B cell (primary cell): ENCODE measurements around the gene ASTN2. TPM values are rescaled to one million over a fixed set of nuclear protein-coding genes. Genes with fewer than 3 reads are reported as not detected.

Source experiments
- ATAC-seq: fragments of 200-7000 bp; cut with Tn5 transposase; one replicate; pipeline ENCODE4 v1.10.0; 2021; ENCODE audit warnings: low read depth, mild to moderate bottlenecking, moderate number of reproducible peaks, moderate library complexity
- CTCF ChIA-PET: fragments of 350-600 bp; sonication (Branson Sonifier 250); formaldehyde crosslinking; loops from one replicate; lab custom pipeline; 2021; ENCODE audit warnings: antibody characterized with exemption, inconsistent platforms; lab: Charles Lee
- POLR2A ChIA-PET: fragments of 350-600 bp; sonication (Branson Sonifier 250); formaldehyde crosslinking; loops from one replicate; lab custom pipeline; 2021; ENCODE audit warnings: antibody characterized with exemption; lab: Charles Lee
- DNase-seq: peaks from one replicate; pipeline ENCODE4 v3.0.0; 2013
- H2AFZ ChIP-seq: 2 replicates; pipeline ENCODE4 v1.6.1; 2012; ENCODE audit warnings: mild to moderate bottlenecking, low read depth, low read length; ENCODE audit not compliant: insufficient read depth, poor library complexity, severe bottlenecking
- H3K27ac ChIP-seq, 2 donors: 1 replicate in 1 of 2; 2 replicates in 1 of 2; pipeline ENCODE4 v1.5.1; 2012 to 2013; ENCODE audit warnings: low read length in 2 of 2, mild to moderate bottlenecking in 2 of 2, moderate library complexity in 1 of 2
- H3K27me3 ChIP-seq, 4 experiments: fragments of 200-600 bp in 1 of 4; sonication (generic) in 1 of 4; replicated peaks in 1 of 4; 1 replicate in 2 of 4; 2 replicates in 2 of 4; pipeline versions ENCODE4 v1.6.1 to v1.7.0; 2013 to 2016; ENCODE audit warnings: low read length in 3 of 4, mild to moderate bottlenecking in 2 of 4, mixed read lengths in 1 of 4, moderate library complexity in 1 of 4; ENCODE audit not compliant: insufficient read depth in 4 of 4, control insufficient read depth in 3 of 4; ENCODE audit errors: control extremely low read depth in 1 of 4
- H3K36me3 ChIP-seq, 2 experiments: replicated peaks in 1 of 2; 1 replicate in 1 of 2; 2 replicates in 1 of 2; pipeline versions ENCODE4 v1.6.1 to v1.7.1; 2013; ENCODE audit warnings: low read length in 1 of 2; ENCODE audit not compliant: insufficient read depth in 2 of 2, control insufficient read depth in 1 of 2; ENCODE audit errors: control extremely low read depth in 1 of 2, extremely low read depth in 1 of 2
- H3K4me1 ChIP-seq, 2 donors: fragments of 200-600 bp in 1 of 2; sonication (generic) in 1 of 2; 1 replicate in 1 of 2; 2 replicates in 1 of 2; pipeline versions ENCODE4 v1.5.1 to v1.6.1; 2013 to 2017; ENCODE audit warnings: low read length in 2 of 2; ENCODE audit not compliant: control insufficient read depth in 2 of 2, insufficient read depth in 2 of 2
- H3K4me2 ChIP-seq: replicated peaks from 2 replicates; pipeline ENCODE3; 2012; ENCODE audit warnings: mild to moderate bottlenecking, low read depth, low read length; ENCODE audit not compliant: poor library complexity, severe bottlenecking
- H3K4me3 ChIP-seq, 5 experiments: fragments of 200-600 bp in 1 of 5; sonication (generic) in 1 of 5; 1 replicate in 3 of 5; 2 replicates in 2 of 5; pipeline versions ENCODE4 v1.5.1 to v1.7.0; 2011 to 2016; ENCODE audit warnings: low read length in 4 of 5, mild to moderate bottlenecking in 4 of 5, low read depth in 2 of 5, control low read depth in 1 of 5, moderate library complexity in 1 of 5; ENCODE audit not compliant: insufficient read depth in 1 of 5; ENCODE audit errors: control extremely low read depth in 1 of 5, extremely low read depth in 1 of 5
- H3K79me2 ChIP-seq: fragments of 200-600 bp; sonication (generic); one replicate; pipeline ENCODE4 v1.6.0; 2016; ENCODE audit warnings: low read length; ENCODE audit not compliant: control insufficient read depth, insufficient read depth
- H3K9ac ChIP-seq: fragments of 200-600 bp; sonication (generic); 2 replicates; pipeline ENCODE4 v1.6.1; 2017; ENCODE audit warnings: mild to moderate bottlenecking, low read length, moderate library complexity
- H3K9me3 ChIP-seq, 3 donors: one replicate each; pipeline versions ENCODE4 v1.6.1 to v1.7.1; 2013; ENCODE audit warnings: low read length in 2 of 3; ENCODE audit not compliant: control insufficient read depth in 2 of 3, insufficient read depth in 1 of 3; ENCODE audit errors: control extremely low read depth in 1 of 3
- H4K20me1 ChIP-seq: 2 replicates; pipeline ENCODE4 v1.6.0; 2012; ENCODE audit warnings: mild to moderate bottlenecking, low read length; ENCODE audit not compliant: insufficient read depth, control insufficient read depth, poor library complexity, severe bottlenecking
- H3K27ac Mint-ChIP-seq: one replicate; pipeline ENCODE4 v1.8.0; 2021; ENCODE audit warnings: mixed read lengths
- H3K27me3 Mint-ChIP-seq: one replicate; pipeline ENCODE4 v1.8.0; 2021; ENCODE audit warnings: mixed read lengths
- H3K4me1 Mint-ChIP-seq: one replicate; pipeline ENCODE4 v1.8.0; 2021; ENCODE audit warnings: mixed read lengths
- H3K4me3 Mint-ChIP-seq: one replicate; pipeline ENCODE4 v1.8.0; 2021; ENCODE audit warnings: mixed read lengths
- H3K9me3 Mint-ChIP-seq: one replicate; pipeline ENCODE4 v1.8.0; 2022; ENCODE audit warnings: mixed read lengths; ENCODE audit not compliant: insufficient read depth
- EZH2 ChIP-seq: IDR thresholded peaks from 2 replicates; pipeline ENCODE4 v1.6.1; 2012; ENCODE audit warnings: borderline replicate concordance, low read depth, mild to moderate bottlenecking, moderate library complexity, low read length; ENCODE audit not compliant: insufficient read depth, poor library complexity, severe bottlenecking
- WGBS: methylation state at CpG from one replicate; pipeline ENCODE4 v1.1.5; 2013; ENCODE audit warnings: missing lambda C conversion rate; ENCODE audit not compliant: insufficient coverage; 5-methylcytosine and 5-hydroxymethylcytosine counted together
- intact Hi-C: fragments of 100-400 bp; cut with micrococcal nuclease; formaldehyde crosslinking; loops from one replicate; pipeline ENCODE4 v1.10.0; 2022
- polyA plus RNA-seq: library from polyadenylated mRNA; depleted of rRNA; stranded (reverse); fragments of >200 nt; gene quantifications from 2 replicates; pipeline ENCODE4 v1.2.3, GENCODE V29; 2012
- total RNA-seq, 2 donors: library from RNA; stranded (reverse); fragments of 120-200 nt in 1 of 2; gene quantifications; 1 replicate in 1 of 2; 2 replicates in 1 of 2; pipeline versions ENCODE4 v1.2.3 to v1.2.4, GENCODE V29; 2013 to 2022
- TF ChIP-seq, protein P1 (sequence below): fragments of 200-600 bp; IDR thresholded peaks from one replicate; pipeline ENCODE4 v1.8.0; 2022; ENCODE audit warnings: antibody characterized with exemption, mild to moderate bottlenecking

ASTN2 gene
- total and polyA plus RNA-seq, 2 donors (not counting 1 experiment from before 2014, with no cell fraction given) = 1.2 to 3.6 TPM

- no peak for TF ChIP-seq EZH2
- TF ChIP-seq, protein P1, sequence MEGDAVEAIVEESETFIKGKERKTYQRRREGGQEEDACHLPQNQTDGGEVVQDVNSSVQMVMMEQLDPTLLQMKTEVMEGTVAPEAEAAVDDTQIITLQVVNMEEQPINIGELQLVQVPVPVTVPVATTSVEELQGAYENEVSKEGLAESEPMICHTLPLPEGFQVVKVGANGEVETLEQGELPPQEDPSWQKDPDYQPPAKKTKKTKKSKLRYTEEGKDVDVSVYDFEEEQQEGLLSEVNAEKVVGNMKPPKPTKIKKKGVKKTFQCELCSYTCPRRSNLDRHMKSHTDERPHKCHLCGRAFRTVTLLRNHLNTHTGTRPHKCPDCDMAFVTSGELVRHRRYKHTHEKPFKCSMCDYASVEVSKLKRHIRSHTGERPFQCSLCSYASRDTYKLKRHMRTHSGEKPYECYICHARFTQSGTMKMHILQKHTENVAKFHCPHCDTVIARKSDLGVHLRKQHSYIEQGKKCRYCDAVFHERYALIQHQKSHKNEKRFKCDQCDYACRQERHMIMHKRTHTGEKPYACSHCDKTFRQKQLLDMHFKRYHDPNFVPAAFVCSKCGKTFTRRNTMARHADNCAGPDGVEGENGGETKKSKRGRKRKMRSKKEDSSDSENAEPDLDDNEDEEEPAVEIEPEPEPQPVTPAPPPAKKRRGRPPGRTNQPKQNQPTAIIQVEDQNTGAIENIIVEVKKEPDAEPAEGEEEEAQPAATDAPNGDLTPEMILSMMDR = no peak
- H3K27ac ChIP-seq = no peak overlapping the region
- H4K20me1 ChIP-seq = no peaks in the 10 kb centered on the region
- no peaks in the 10 kb centered on the region for H3K79me2 ChIP-seq
- ChIA-PET CTCF (no interaction called here), POLR2A (no interaction called here)
- Mint-ChIP-seq H3K4me3 (no peak overlapping the region), H3K9me3 (no peaks in the 10 kb centered on the region), H3K27me3 (peaks cover 55% of the 10 kb centered on the region), H3K4me1 (peaks cover 5% of the 10 kb centered on the region), H3K27ac (no peak overlapping the region)
- H2AFZ ChIP-seq = no peak overlapping the region
- intact Hi-C loops = no loop called here
- no peaks in the 10 kb centered on the region for H3K4me1 ChIP-seq
- peaks cover 0 to 19% (median 0%) of the 10 kb centered on the region in 3 donors for H3K9me3 ChIP-seq
- H3K4me3 ChIP-seq = no peak overlapping the region
- H3K9ac ChIP-seq = no peak overlapping the region
- 84% methylated on average over 3 of the region's 5 CpGs for WGBS
- no peaks in the 10 kb centered on the region for H3K36me3 ChIP-seq
- DNase-seq = no peak
- no peak for ATAC-seq
- H3K27me3 ChIP-seq = peaks cover 0 to 27% (median 6%) of the 10 kb centered on the region in 4 experiments
- no peak overlapping the region for H3K4me2 ChIP-seq
These were observed 5.5 kb downstream of the ASTN2 start for GRCh38 chr9:117409321-117409720.

DNA sequence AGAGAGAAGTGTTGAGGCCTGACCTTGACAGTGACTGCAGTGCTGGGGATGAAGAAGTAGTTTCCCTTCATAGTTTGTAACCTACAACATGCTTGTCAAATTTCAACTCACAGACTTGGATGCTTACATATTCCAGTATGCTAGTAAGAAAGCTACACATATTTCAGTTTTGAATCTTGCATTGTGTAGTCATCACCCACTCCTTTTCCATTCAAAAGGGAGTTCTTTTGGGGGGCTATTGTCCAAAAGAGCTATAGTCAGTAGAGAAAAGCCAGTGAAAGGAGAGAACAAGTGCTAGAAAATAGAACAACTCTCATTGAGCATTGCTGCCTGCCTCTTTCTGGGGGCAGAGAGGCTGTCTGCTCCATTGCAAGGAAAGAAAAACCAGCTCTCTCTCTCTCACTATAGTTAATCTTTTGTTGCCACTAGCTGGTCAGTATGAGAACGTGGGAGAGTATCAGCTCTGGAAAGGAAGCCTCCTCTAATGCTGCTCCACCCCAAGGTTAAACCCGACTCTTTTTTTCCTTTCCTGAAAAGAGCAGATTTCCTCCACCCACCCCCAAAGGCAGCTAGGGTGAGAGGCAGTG lies 7.3 kb downstream of the ASTN2 start:
- Mint-ChIP-seq H3K9me3 (no peaks in the 10 kb centered on the region), H3K4me1 (no peaks in the 10 kb centered on the region), H3K4me3 (no peak overlapping the region), H3K27me3 (peaks cover 47% of the 10 kb centered on the region), H3K27ac (no peak overlapping the region)
- no peaks in the 10 kb centered on the region for H4K20me1 ChIP-seq
- H3K27ac ChIP-seq = no peak overlapping the region
- H3K36me3 ChIP-seq = no peaks in the 10 kb centered on the region
- peaks cover 0 to 7% (median 0%) of the 10 kb centered on the region in 3 donors for H3K9me3 ChIP-seq
- whole genome bisulfite sequencing = no CpG with 5 or more reads among the region's 2 CpGs
- peaks cover 0 to 11% (median 4%) of the 10 kb centered on the region in 4 experiments for H3K27me3 ChIP-seq
- intact Hi-C loops = no loop called here
- POLR2A ChIA-PET = no interaction called here
- H3K9ac ChIP-seq = no peak overlapping the region
- H3K79me2 ChIP-seq = no peaks in the 10 kb centered on the region
- no peak for DNase-seq
- CTCF ChIA-PET = no interaction called here
- H3K4me2 ChIP-seq = no peak overlapping the region
- ATAC-seq = no peak
- TF ChIP-seq EZH2 = no peak
- TF ChIP-seq, protein P1 = no peak
- H3K4me1 ChIP-seq = no peaks in the 10 kb centered on the region
- no peak overlapping the region for H2AFZ ChIP-seq
- H3K4me3 ChIP-seq = no peak overlapping the region
